ENCODE results near the gene TXNL4A.
"Not testable (repeated sequence)": the region's sequence is repeated elsewhere in the genome, so short reads cannot be mapped to it uniquely, and the experiment has no call there.

The TXNL4A gene

GRCh38 chr18:79964330-79965118 is 23.8 kb downstream of the TXNL4A start, which contains the start of gene HSBP1L1:
TSS of gene HSBP1L1 (plus strand) at chr18:79964643. CDS start at chr18:79964736, 93 bp downstream.
- DNase-seq (ENCODE audit: low read depth in 1 of 2, low spot score in 1 of 2), result no peak

- DNase-seq (ENCODE audit: low read depth in 1 of 2, low spot score in 1 of 2), result no peak
These were observed 24.6 kb downstream of the TXNL4A start for GRCh38 chr18:79963658-79964329.

GRCh38 chr18:79962835-79963657 is 25.3 kb downstream of the TXNL4A start:
- DNase-seq (ENCODE audit: low read depth in 1 of 2, low spot score in 1 of 2), result peak in 1 of 2 donors; percentile 24

DNA sequence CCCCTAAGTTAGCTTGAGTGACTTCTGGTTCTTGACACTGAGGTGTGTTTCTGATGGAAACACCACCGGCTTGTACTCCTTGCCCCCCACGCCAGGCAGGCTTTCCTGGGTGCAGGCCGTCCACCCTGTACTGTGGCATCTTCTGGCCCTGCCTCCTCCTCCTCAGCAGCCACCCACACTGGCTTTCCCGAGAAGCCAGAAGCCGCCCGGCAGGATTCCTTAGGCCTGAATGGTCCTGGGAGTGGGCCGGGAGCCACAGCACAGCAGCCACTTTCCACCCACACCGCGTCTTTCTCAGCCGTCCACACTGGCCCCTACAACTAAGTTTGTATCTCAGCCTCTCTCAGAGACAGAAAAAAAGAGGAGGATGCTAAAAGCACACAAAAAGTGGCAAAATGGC is 26.1 kb downstream of the TXNL4A start:
- no peak for DNase-seq (ENCODE audit: low read depth in 1 of 2, low spot score in 1 of 2)

DNA sequence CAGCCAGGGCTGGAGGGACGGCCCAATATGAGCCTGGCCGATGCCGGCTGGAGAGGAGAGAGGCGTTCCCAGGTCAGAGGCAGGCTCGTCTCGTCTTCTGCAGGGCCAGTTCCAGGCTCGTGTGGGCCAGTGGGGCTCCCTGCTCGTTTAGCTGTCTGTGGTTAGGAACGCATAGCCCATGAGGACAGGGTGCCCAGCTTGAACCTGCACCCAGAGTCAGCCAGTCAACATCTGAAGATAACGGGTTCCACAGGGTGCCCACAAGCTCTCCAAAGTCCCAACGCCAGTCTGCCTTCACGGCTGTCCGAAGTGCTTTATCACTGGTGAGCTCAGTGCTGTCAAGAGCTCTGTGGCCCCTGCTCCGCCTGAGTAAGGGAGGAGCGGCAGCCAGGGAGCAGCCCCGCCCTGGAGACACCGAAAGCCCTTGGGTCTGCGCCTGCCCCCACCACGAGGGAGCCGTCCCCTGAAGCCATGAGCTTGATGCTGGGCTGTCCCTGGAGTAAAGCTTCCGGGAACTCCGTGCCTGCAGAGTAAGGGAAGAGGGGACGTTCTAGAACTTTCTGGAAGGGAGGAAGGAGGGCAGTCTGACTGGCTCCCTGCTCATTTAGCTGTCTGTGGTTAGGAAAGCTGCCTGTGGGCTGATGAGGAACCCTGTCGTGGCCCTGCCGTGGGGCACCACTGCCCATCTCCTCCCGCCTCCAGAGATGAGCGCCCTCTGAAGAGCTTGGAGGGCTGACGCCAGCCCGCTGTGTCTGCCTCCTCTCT is 26.7 kb downstream of the TXNL4A start:
- DNase-seq (ENCODE audit: low read depth in 1 of 2, low spot score in 1 of 2), result no peak

- DNase-seq (ENCODE audit: low read depth in 1 of 2, low spot score in 1 of 2), result no peak
These were observed 27.3 kb downstream of the TXNL4A start for GRCh38 chr18:79960921-79961526.

- not testable (repeated sequence) for DNase-seq (ENCODE audit: low read depth in 1 of 2, low spot score in 1 of 2)
These were observed 28.1 kb downstream of the TXNL4A start for GRCh38 chr18:79960161-79960801.

- DNase-seq (ENCODE audit: low read depth in 1 of 2, low spot score in 1 of 2), result no peak
These were observed 29.4 kb downstream of the TXNL4A start for GRCh38 chr18:79958981-79959380.

DNA sequence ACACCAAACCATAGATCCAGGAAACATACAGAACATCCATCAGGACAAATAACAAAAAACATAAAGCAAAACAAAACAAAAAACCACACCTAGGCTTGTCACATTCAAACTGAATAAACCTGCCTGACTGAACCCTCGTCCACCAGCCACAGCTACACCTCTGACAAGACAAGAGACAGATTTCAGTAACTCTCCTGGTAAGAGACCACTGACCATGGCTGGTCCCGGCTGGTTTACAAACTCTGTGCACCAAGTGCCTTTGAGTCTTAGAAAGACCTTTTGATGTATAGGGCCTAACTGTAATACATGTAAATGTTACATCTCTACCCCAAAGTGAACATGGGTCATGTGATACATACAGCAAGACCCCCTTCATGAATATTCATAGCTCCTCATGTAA is 32.1 kb downstream of the TXNL4A start:
- no peak for DNase-seq (ENCODE audit: low read depth in 1 of 2, low spot score in 1 of 2)

DNA sequence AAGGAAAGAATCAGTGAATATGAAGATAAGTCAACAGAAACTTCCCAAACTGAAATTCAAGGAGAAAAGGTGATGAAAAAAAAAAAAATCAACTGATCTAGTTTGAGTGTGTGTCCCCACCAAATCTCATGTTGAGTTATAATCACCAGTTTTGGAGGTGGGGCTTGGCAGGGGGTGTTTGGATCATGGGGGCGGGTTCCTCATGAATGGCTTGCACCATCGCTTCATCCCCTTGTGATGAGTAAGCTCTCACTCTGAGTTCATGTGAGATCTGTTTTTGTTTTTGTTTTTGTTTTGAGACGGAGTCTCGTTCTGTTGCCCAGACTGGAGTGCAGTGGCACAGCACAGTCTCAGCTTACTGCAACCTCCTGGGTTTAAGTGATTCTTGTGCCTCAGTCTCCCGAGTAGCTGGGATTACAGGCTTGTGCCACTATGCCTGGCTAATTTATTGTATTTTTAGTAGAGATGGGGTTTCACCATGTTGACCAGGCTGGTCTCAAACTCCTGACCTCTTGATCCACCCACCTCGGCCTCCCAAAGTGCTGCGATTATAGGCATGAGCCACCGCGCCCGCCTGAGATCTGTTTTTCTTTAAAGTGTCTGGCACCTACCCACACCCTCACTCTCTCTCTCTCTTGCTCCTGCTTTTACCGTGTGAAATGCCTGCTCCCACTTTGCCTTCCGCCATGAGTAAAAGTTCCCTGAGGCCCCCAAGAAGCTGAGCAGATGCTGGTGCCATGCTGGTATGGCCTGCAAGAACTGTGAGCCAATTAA is 32.9 kb downstream of the TXNL4A start:
- no peak for DNase-seq (ENCODE audit: low read depth in 1 of 2, low spot score in 1 of 2)

- DNase-seq (ENCODE audit: low read depth in 1 of 2, low spot score in 1 of 2), result no peak
These were observed 33.6 kb downstream of the TXNL4A start for GRCh38 chr18:79954791-79955190.

- DNase-seq (ENCODE audit: low read depth in 1 of 2, low spot score in 1 of 2), result no peak
These were observed 34.3 kb downstream of the TXNL4A start for GRCh38 chr18:79953971-79954651.

- DNase-seq (ENCODE audit: low read depth in 1 of 2, low spot score in 1 of 2), result no peak
These were observed 35.3 kb downstream of the TXNL4A start for GRCh38 chr18:79952996-79953559.

- DNase-seq (ENCODE audit: low read depth in 1 of 2, low spot score in 1 of 2), result no peak
These were observed 35.8 kb downstream of the TXNL4A start for GRCh38 chr18:79952456-79952995.

DNA sequence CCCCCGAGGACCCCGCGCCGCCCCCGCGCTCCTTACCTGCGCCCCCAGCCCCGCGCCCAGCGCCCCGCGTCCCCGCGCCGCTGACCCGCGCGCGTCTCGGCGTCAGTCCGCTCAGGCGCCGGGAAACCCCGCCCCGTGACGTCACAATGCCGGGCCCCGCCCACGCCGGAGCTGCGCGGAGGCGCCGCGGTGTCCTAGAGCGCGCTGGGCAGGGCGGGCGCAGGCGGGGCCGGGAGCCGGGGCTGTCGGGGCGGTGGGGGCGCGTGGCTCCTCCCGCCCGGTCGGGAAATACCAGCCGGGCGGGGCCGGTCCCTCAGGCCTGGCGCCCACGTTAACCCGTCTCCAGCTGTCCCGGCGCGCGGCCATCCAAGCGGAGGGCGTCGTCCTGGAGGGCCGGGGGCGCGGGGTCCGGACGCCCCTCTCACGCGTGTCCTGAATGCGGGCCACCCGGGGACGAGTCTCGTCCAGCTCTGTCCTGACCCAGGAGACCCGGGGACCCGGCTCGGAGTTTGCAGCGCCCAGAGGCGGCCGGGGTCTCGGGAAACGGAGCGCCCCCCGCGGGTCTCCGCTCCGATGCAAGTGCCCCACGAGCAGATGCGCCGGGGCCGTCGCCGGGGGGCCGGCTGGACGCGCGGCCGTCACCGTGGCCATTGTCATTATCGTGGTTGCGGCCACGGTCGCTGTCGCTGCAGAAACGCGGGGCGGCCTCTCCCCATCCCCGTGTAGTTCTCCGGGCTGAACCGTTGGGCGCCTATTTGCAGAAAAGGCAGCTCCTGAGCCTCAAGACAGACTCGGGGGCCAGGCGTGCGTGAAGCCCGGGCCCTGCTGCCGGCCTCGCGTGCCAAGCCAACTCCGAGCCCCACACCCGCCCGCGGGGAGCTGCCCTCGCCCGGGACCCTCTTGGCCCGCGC is 36.6 kb downstream of the TXNL4A start, which contains the start of gene SLC66A2:
Gene SLC66A2 (minus strand): TSS at position 109 of the 911 bp plus-strand sequence. CDS start 727 bp downstream, outside the sequence.
- peak; percentile 89 to 91 for DNase-seq (ENCODE audit: low read depth in 1 of 2, low spot score in 1 of 2)

GRCh38 chr18:79950515-79951341 is 37.6 kb downstream of the TXNL4A start:
- DNase-seq (ENCODE audit: low read depth in 1 of 2, low spot score in 1 of 2), result no peak

Measured in activated CD4-positive, alpha-beta T cell treated with anti-CD3 and anti-CD28 coated beads, Interleukin-2, amount 50 U/mL, for 24 hours (primary cell).